IMR-90 (cell line): ENCODE data around the gene CLCC1. TPM values are rescaled to one million over a fixed set of nuclear protein-coding genes. Genes with fewer than 3 reads are reported as not detected.

ENCODE experiments used
- ATAC-seq: fragments of 200-7000 bp; cut with Tn5 transposase; 2 replicates; pipeline ENCODE4 v1.9.1; 2020; ENCODE audit warnings: low read depth, mild to moderate bottlenecking, moderate library complexity
- BruUV-seq: library from RNA; stranded (reverse); fragments of 400-500 nt; replicated peaks from 2 replicates; lab custom pipeline; 2021; lab: Mats Ljungman, UMichigan
- CTCF ChIA-PET: fragments of 300-600 bp; formaldehyde crosslinking; extraction: SDS; loops from one replicate; lab custom pipeline; 2021; ENCODE audit warnings: antibody characterized with exemption; lab: Yijun Ruan, JAX
- POLR2A ChIA-PET: fragments of 300-600 bp; sonication (Branson Sonifier 250); formaldehyde crosslinking; loops from one replicate; lab custom pipeline; 2022; ENCODE audit warnings: antibody characterized with exemption; ENCODE audit not compliant: unreplicated experiment; lab: Charles Lee
- DNase-seq: peaks from one replicate; pipeline ENCODE4 v3.0.0; 2013
- H2AFZ ChIP-seq: replicated peaks from 2 replicates; pipeline ENCODE3; 2013; ENCODE audit warnings: low read length, mild to moderate bottlenecking; ENCODE audit not compliant: poor library complexity
- H2AK5ac ChIP-seq: 2 replicates; pipeline ENCODE4 v1.6.1; 2013; ENCODE audit warnings: low read depth, low read length, inconsistent platforms
- H2AK9ac ChIP-seq: replicated peaks from 2 replicates; pipeline ENCODE3; 2013; ENCODE audit warnings: mild to moderate bottlenecking, low read depth, low read length, moderate library complexity; ENCODE audit not compliant: poor library complexity
- H2BK120ac ChIP-seq: 2 replicates; pipeline ENCODE4 v1.6.1; 2013; ENCODE audit warnings: low read depth, low read length, inconsistent platforms
- H2BK15ac ChIP-seq: 3 replicates; pipeline ENCODE4 v1.6.1; 2013; ENCODE audit warnings: low read depth, low read length, inconsistent platforms
- H2BK20ac ChIP-seq: 2 replicates; pipeline ENCODE4 v1.6.1; 2013; ENCODE audit warnings: low read depth, mild to moderate bottlenecking, inconsistent platforms, low read length, moderate library complexity
- H2BK5ac ChIP-seq: 2 replicates; pipeline ENCODE4 v1.6.1; 2013; ENCODE audit warnings: mild to moderate bottlenecking, low read depth, low read length, inconsistent platforms; ENCODE audit not compliant: poor library complexity, severe bottlenecking
- H3K14ac ChIP-seq: replicated peaks from 2 replicates; pipeline ENCODE4 v1.6.1; 2013; ENCODE audit warnings: low read depth, low read length, inconsistent platforms
- H3K18ac ChIP-seq: 2 replicates; pipeline ENCODE4 v1.6.1; 2013; ENCODE audit warnings: low read depth, low read length, control low read depth
- H3K23ac ChIP-seq: 2 replicates; pipeline ENCODE4 v1.6.1; 2013; ENCODE audit warnings: low read depth, low read length, inconsistent platforms
- H3K27ac ChIP-seq: 2 replicates; pipeline ENCODE4 v1.5.1; 2013; ENCODE audit warnings: mild to moderate bottlenecking, control low read depth, low read length; ENCODE audit not compliant: insufficient read depth
- H3K27me3 ChIP-seq: 2 replicates; pipeline ENCODE4 v1.6.1; 2013; ENCODE audit warnings: low read length; ENCODE audit not compliant: control insufficient read depth, insufficient read depth
- H3K36me3 ChIP-seq: 2 replicates; pipeline ENCODE4 v1.6.1; 2013; ENCODE audit warnings: low read length, mixed read lengths; ENCODE audit not compliant: control insufficient read depth, insufficient read depth
- H3K4ac ChIP-seq: 2 replicates; pipeline ENCODE4 v1.6.1; 2013; ENCODE audit warnings: low read depth, low read length, inconsistent platforms
- H3K4me1 ChIP-seq: 2 replicates; pipeline ENCODE4 v1.6.1; 2013; ENCODE audit warnings: low read length, mixed read lengths; ENCODE audit not compliant: control insufficient read depth, insufficient read depth
- H3K4me2 ChIP-seq: 2 replicates; pipeline ENCODE4 v1.6.1; 2013; ENCODE audit warnings: low read depth, mild to moderate bottlenecking, control low read depth, low read length, moderate library complexity
- H3K4me3 ChIP-seq: 2 replicates; pipeline ENCODE4 v1.5.1; 2013; ENCODE audit warnings: low read depth, mild to moderate bottlenecking, control low read depth, low read length, moderate library complexity; ENCODE audit not compliant: insufficient read depth
- H3K56ac ChIP-seq: 2 replicates; pipeline ENCODE4 v1.6.1; 2013; ENCODE audit warnings: low read length, inconsistent platforms; ENCODE audit not compliant: insufficient read depth; ENCODE audit errors: extremely low read depth
- H3K79me1 ChIP-seq, 2 experiments: 2 replicates each; pipeline ENCODE4 v1.6.1; 2013; ENCODE audit warnings: low read length in 2 of 2, inconsistent platforms in 1 of 2, low read depth in 1 of 2
- H3K9ac ChIP-seq: 2 replicates; pipeline ENCODE4 v1.6.1; 2013; ENCODE audit warnings: low read depth, low read length, control low read depth
- H3K9me1 ChIP-seq: 2 replicates; pipeline ENCODE4 v1.6.1; 2013; ENCODE audit warnings: low read length, inconsistent platforms; ENCODE audit not compliant: insufficient read depth
- H3K9me3 ChIP-seq: 2 replicates; pipeline ENCODE4 v1.6.1; 2013; ENCODE audit warnings: low read length; ENCODE audit not compliant: control insufficient read depth, insufficient read depth
- H4K20me1 ChIP-seq: 2 replicates; pipeline ENCODE4 v1.6.1; 2013; ENCODE audit warnings: low read length, inconsistent platforms; ENCODE audit not compliant: insufficient read depth
- H4K5ac ChIP-seq: 2 replicates; pipeline ENCODE4 v1.6.1; 2013; ENCODE audit warnings: mild to moderate bottlenecking, low read depth, low read length, control low read depth
- H4K8ac ChIP-seq, 2 experiments: 2 replicates each; pipeline ENCODE4 v1.6.1; 2013; ENCODE audit warnings: low read depth in 2 of 2, low read length in 2 of 2, control low read depth in 1 of 2, inconsistent platforms in 1 of 2
- H4K91ac ChIP-seq: 2 replicates; pipeline ENCODE4 v1.6.1; 2013; ENCODE audit warnings: low read depth, low read length, inconsistent platforms; ENCODE audit not compliant: insufficient read depth
- BHLHE40 ChIP-seq: fragments of 150-350 bp; IDR thresholded peaks from 2 replicates; pipeline ENCODE4 v1.6.1; 2016; ENCODE audit warnings: mild to moderate bottlenecking, low read depth, low read length
- CHD1 ChIP-seq: IDR thresholded peaks from 2 replicates; pipeline ENCODE4 v1.6.1; 2012; ENCODE audit warnings: low read depth, low read length, improper control_type of control experiment
- CTCF ChIP-seq: conservative IDR thresholded peaks from 2 replicates; pipeline ENCODE4 v1.5.1; 2012; ENCODE audit warnings: mild to moderate bottlenecking, low read depth, low read length, improper control_type of control experiment
- ELK1 ChIP-seq: fragments of 150-350 bp; IDR thresholded peaks from 2 replicates; pipeline ENCODE4 v1.6.1; 2016; ENCODE audit warnings: low read depth, mild to moderate bottlenecking, low read length, moderate library complexity, borderline replicate concordance
- FOS ChIP-seq: fragments of 150-350 bp; IDR thresholded peaks from 2 replicates; pipeline ENCODE4 v1.6.1; 2016; ENCODE audit warnings: low read depth, low read length
- MAFK ChIP-seq: IDR thresholded peaks from 2 replicates; pipeline ENCODE4 v1.6.1; 2012; ENCODE audit warnings: low read depth, low read length, improper control_type of control experiment
- MAZ ChIP-seq: IDR thresholded peaks from 2 replicates; pipeline ENCODE4 v1.6.1; 2012; ENCODE audit warnings: low read depth, mild to moderate bottlenecking, low read length, improper control_type of control experiment, moderate library complexity, borderline replicate concordance
- MXI1 ChIP-seq: IDR thresholded peaks from 2 replicates; pipeline ENCODE4 v1.6.1; 2012; ENCODE audit warnings: low read depth, mild to moderate bottlenecking, low read length, moderate library complexity, borderline replicate concordance
- NFE2L2 ChIP-seq: fragments of 150-350 bp; IDR thresholded peaks from 2 replicates; pipeline ENCODE4 v1.6.1; 2016; ENCODE audit warnings: low read depth, mild to moderate bottlenecking, low read length
- POLR2A ChIP-seq: IDR thresholded peaks from 2 replicates; pipeline ENCODE4 v1.6.1; 2012; ENCODE audit warnings: mild to moderate bottlenecking, low read depth, low read length
- RAD21 ChIP-seq: IDR thresholded peaks from 2 replicates; pipeline ENCODE4 v1.6.1; 2012; ENCODE audit warnings: low read length, improper control_type of control experiment
- RCOR1 ChIP-seq: IDR thresholded peaks from 2 replicates; pipeline ENCODE4 v1.6.1; 2012; ENCODE audit warnings: mild to moderate bottlenecking, low read length, improper control_type of control experiment; ENCODE audit not compliant: insufficient replicate concordance
- RFX5 ChIP-seq: IDR thresholded peaks from 2 replicates; pipeline ENCODE4 v1.8.0; 2012; ENCODE audit warnings: low read depth, mild to moderate bottlenecking, low read length, moderate library complexity
- SMC3 ChIP-seq: fragments of 150-350 bp; IDR thresholded peaks from 2 replicates; pipeline ENCODE4 v1.6.1; 2016; ENCODE audit warnings: low read depth, mild to moderate bottlenecking, antibody characterized with exemption, low read length, moderate library complexity
- USF2 ChIP-seq: fragments of 150-350 bp; IDR thresholded peaks from 2 replicates; pipeline ENCODE4 v1.6.1; 2017; ENCODE audit warnings: mild to moderate bottlenecking, antibody characterized with exemption, low read length, low read depth
- WGBS, 2 experiments: methylation state at CpG; one replicate each; pipeline versions ENCODE4 v1.1.5 to v1.1.7; 2013; ENCODE audit warnings: missing lambda C conversion rate in 2 of 2; ENCODE audit not compliant: insufficient read length in 1 of 2; ENCODE audit errors: extremely low coverage in 2 of 2; 5-methylcytosine and 5-hydroxymethylcytosine counted together
- dilution Hi-C: fragments of 300-500 bp; cut with HindIII; formaldehyde crosslinking; loops from one replicate; pipeline ENCODE4 v1.14.3; 2018; ENCODE audit warnings: low sequenced_read_pairs; ENCODE audit not compliant: unreplicated experiment
- in situ Hi-C: fragments of 300-500 bp; cut with MboI; formaldehyde crosslinking; loops from 3 replicates; pipeline ENCODE4 v1.14.3; 2019; ENCODE audit warnings: low sequenced_read_pairs, inconsistent platforms, mixed read lengths
- intact Hi-C: fragments of 100-400 bp; cut with micrococcal nuclease; formaldehyde crosslinking; loops from 2 replicates; pipeline ENCODE4 v1.10.0; 2022
- polyA plus RNA-seq, 3 experiments: library from polyadenylated mRNA; depleted of rRNA; stranded (reverse); fragments of >200 nt; gene quantifications; 2 replicates each; pipeline ENCODE4 v1.2.3, GENCODE V29; 2012; ENCODE audit warnings: low replicate concordance in 1 of 3
- total RNA-seq: library from RNA; depleted of rRNA; stranded (reverse); fragments of >200 nt; gene quantifications from 2 replicates; pipeline ENCODE4 v1.2.3, GENCODE V29; 2012

CLCC1 gene
- total and polyA plus RNA-seq, 2 of the 4 experiments (the other 2 are of a cell fraction), result 19.3 to 29.6 TPM

- Histone ChIP-seq H3K36me3 (peaks cover 7% of the 10 kb centered on the region), H3K4ac (no peak overlapping the region), H4K91ac (no peak overlapping the region), H4K20me1 (peaks cover 10% of the 10 kb centered on the region; the same call in 1 of the 2 replicates), H2BK5ac (no peak overlapping the region), H3K14ac (no peak overlapping the region), H2AK9ac (no peak overlapping the region), H2BK15ac (no peak overlapping the region), H3K27me3 (no peaks in the 10 kb centered on the region), H3K9me1 (peaks cover 11% of the 10 kb centered on the region), H4K8ac (no peak overlapping the region), H3K4me1 (0 out of 2 replicates have a peak, but pooled peaks cover 2% of the 10 kb centered on the region), H3K23ac (no peak overlapping the region), H2AFZ (no peak overlapping the region), H3K56ac (no peak overlapping the region), H2BK20ac (no peak overlapping the region), H3K9ac (no peak overlapping the region), H4K5ac (no peak overlapping the region), H3K79me1 (peaks cover 35 to 74% of the 10 kb centered on the region in 2 experiments), H2AK5ac (no peak overlapping the region), H3K9me3 (no peaks in the 10 kb centered on the region), H3K18ac (no peak overlapping the region), H3K27ac (no peak overlapping the region), H2BK120ac (no peak overlapping the region), H3K4me2 (no peak overlapping the region), H3K4me3 (no peak overlapping the region)
- TF ChIP-seq CTCF, result no peak
- no peak for TF ChIP-seq NFE2L2
- TF ChIP-seq USF2, result no peak
- TF ChIP-seq FOS, result no peak
- no peak for TF ChIP-seq RAD21
- no peak for TF ChIP-seq POLR2A
- TF ChIP-seq BHLHE40, result no peak
- TF ChIP-seq MXI1, result no peak
- no peak for TF ChIP-seq MAFK
- no peak for TF ChIP-seq SMC3
- no peak for TF ChIP-seq ELK1
- no peak for TF ChIP-seq MAZ
- TF ChIP-seq RFX5, result no peak
- TF ChIP-seq CHD1, result no peak
- no peak for TF ChIP-seq RCOR1
- in situ Hi-C loops (no loop called here), dilution Hi-C loops (no loop called here), intact Hi-C loops (no loop called here)
- ChIA-PET CTCF (no interaction called here), POLR2A (no interaction called here)
- ATAC-seq, result no peak
- 82% methylated on average over 3 of the region's 5 CpGs; no CpG with 5 or more reads in 1 of the 2 experiments for WGBS, 2 experiments
- no TSS peak for BruUV-seq
- DNase-seq, result no peak
Observed at GRCh38 chr1:108957888-108958287, 5.4 kb downstream of the CLCC1 start.
